Dermis microvascular lymphatic vessel endothelial cell (primary cell): ENCODE results near the gene SLC26A5. TPM values are rescaled to one million over a fixed set of nuclear protein-coding genes. Genes with fewer than 3 reads are reported as not detected.
"Not testable (repeated sequence)": the region's sequence is repeated elsewhere in the genome, so short reads cannot be mapped to it uniquely, and the experiment has no call there.

Experiments
- DNase-seq, 2 donors: peaks; one replicate each; pipeline versions ENCODE4 v3.0.0 to v3.0.0-alpha.2; 2010; ENCODE audit warnings: low read depth in 2 of 2
- total RNA-seq: library from RNA; depleted of rRNA; stranded (reverse); fragments of >200 nt; gene quantifications from 2 replicates; pipeline ENCODE4 v1.2.1, GENCODE V29; 2014

Gene SLC26A5, protein sequence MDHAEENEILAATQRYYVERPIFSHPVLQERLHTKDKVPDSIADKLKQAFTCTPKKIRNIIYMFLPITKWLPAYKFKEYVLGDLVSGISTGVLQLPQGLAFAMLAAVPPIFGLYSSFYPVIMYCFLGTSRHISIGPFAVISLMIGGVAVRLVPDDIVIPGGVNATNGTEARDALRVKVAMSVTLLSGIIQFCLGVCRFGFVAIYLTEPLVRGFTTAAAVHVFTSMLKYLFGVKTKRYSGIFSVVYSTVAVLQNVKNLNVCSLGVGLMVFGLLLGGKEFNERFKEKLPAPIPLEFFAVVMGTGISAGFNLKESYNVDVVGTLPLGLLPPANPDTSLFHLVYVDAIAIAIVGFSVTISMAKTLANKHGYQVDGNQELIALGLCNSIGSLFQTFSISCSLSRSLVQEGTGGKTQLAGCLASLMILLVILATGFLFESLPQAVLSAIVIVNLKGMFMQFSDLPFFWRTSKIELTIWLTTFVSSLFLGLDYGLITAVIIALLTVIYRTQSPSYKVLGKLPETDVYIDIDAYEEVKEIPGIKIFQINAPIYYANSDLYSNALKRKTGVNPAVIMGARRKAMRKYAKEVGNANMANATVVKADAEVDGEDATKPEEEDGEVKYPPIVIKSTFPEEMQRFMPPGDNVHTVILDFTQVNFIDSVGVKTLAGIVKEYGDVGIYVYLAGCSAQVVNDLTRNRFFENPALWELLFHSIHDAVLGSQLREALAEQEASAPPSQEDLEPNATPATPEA
- total RNA-seq: 0.64 and 1.0 TPM in 2 replicates

DNA sequence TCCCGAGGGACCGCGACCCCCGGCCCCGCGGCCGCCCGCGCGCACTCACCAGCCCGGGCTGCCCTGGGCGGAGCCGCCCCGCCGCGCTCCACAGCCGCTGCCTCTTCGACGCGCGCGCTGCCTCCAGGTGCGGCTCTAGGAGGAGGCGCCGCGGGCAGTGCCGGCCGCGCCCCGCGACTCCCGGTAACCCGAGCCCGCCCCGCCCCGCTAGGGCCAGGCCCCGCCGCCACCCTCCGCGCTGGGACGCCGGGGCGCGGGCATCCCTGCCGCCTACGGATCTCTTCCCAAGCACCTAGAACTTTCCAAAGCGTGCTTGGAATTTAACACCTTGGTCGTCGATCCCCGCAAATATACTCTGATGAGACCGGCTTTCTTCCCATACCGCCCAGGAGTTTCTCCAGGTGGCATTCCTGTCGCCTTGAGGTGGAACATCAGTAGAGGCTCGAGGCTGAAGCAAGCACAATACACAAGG lies at the start of gene SLC26A5:
Gene SLC26A5 (minus strand): TSS at position 159 of the 472 bp plus-strand sequence. CDS start 24,693 bp downstream, outside the sequence.
- peak in 1 of 2 donors; percentile 22 for DNase-seq

DNA sequence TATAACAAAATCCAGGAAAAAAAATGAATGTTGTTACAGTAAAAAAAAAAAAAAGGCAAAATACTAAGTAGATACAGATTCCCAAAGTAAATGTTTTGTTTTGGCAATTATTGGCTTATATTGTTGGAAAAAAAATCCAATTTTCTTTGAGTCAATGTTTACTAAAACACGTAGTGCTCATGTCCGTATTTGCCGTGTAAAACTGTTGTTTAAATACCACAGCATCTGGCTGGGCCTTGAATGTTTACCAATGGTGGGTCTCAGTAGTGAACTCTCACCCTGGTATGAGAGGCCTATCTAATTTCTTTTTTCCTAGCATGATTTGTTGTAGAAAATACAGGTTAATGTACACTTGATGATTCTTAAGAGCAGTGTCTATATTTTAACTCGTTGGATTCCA lies 41.4 kb upstream of the SLC26A5 start:
- no peak for DNase-seq

DNA sequence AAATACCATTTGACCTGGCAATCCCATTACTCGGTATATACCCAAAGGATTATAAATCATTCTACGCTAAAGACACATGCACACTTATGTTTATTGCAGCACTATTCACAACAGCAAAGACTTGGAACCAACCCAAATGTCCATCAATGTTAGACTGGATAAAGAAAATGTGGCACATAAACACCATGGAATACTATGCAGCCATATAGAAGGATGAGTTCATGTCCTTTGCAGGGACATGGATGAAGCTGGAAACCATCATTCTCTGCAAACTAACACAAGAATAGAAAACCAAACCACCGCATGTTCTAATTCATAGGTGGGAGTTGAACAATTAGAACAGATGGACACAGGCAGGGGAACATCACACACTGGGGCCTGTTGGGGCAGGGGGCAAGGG lies 40.9 kb upstream of the SLC26A5 start:
- DNase-seq: not testable (repeated sequence)

DNA sequence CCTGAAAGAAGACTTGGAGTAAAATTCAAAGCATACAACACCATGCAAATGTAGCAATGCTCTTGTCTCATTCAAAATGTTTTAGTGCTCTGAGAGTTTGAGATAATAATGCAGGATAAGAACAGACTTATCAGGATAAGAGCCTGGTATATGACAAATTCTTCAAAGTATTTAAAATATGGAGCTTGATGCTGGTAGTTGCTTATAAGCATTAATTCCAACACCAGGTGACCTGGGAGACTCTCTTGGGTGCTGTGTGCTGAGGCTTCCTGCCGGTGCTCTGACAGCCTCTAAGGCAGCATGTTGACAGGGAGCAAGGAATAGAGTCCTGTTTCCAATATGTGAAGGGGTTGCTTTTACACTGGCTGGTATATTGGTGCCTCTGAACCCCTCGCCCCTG lies 34.8 kb upstream of the SLC26A5 start:
- no peak for DNase-seq

DNA sequence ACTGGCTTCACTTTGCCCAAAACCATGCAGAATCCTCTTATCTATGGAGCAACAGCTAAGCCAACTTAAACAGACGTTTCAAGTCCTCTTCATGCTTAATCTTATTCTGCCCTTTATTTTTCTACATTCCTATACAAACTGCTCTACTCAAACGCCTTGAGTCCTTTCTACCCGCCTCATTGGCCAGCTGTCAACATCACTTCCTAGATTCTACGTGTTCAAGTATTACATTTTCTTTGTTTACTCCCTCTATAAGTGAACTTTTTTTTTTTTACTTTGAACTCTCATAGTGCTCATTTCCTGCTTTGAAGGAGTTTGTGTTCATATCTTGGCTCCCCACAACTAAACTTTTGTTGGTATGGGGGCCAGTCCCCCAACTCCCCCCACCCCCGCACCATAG lies 28.9 kb upstream of the SLC26A5 start:
- DNase-seq: no peak

DNA sequence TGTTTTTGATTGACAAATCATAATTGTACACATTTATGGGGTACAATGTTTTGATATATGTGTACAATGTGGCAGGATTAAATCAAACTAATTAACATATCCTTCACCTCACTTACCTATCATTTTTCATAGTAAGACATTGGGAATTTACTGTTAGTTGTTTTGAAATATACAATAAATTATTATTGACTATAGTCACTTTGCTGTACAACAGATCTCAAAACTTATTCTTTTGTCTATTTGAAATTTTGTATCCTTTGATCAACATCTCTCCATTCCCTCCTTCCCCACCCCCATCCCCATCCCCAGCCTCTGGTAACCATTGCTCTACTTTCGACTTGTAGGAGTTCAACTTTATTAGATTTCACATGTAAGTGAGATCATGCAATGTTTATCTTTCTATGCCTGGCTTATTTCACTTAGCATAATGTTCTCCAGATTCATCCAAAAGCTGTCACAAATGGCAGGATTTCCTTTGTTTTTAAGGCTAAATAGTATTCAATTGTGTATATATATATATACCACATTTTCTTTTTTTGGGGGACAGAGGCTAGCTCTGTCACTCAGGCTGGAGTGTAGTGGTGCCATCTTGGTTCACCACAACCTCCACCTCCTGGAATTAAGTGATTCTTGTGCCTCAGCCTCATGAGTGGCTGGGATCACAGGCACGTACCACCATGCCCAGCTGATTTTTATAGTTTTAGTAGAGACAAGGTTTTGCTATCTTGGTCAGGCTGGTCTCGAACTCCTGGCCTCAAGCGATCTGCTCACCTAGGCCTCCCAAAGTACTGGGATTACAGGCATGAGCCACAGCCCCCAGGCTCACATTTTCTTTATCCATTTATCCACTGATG lies 23.3 kb upstream of the SLC26A5 start:
- DNase-seq: no peak

DNA sequence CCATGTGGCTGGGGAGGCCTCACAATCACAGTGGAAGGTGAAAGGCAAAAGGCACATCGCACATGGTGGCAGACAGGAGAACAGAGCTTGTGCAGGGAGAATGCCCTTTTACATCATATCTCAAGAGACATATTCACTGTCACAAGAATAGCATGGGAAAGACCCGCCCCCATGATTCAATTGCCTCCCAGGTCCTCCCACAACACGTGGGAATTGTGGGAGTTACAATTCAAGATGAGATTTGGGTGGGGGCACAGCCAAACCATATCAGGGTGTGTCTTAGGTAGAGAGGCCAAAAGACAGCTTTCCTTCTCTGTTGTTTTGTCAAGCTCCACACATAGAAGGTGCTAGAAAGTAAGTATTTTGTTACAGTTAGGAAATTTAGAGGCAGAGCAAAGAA lies 20.8 kb upstream of the SLC26A5 start:
- no peak for DNase-seq

DNA sequence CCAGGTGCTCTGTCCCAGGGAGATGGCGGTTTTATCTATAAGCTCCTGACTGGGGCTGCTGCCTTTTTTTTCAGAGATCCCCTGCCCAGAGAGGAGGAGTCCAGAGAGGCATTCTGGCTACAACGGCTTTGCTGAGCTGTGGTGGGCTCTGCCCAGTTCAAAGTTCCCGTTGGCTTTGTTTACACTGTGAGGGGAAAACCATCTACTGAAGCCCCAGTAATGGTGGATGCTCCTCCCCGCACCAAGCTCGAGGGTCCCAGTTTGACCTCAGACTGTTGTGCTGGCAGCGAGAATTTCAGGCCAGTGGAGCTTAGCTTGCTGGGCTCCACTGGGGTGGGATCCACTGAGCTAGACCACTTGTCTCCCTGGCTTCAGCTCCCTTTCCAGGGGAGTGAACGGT lies 16.4 kb upstream of the SLC26A5 start:
- DNase-seq: no peak

DNA sequence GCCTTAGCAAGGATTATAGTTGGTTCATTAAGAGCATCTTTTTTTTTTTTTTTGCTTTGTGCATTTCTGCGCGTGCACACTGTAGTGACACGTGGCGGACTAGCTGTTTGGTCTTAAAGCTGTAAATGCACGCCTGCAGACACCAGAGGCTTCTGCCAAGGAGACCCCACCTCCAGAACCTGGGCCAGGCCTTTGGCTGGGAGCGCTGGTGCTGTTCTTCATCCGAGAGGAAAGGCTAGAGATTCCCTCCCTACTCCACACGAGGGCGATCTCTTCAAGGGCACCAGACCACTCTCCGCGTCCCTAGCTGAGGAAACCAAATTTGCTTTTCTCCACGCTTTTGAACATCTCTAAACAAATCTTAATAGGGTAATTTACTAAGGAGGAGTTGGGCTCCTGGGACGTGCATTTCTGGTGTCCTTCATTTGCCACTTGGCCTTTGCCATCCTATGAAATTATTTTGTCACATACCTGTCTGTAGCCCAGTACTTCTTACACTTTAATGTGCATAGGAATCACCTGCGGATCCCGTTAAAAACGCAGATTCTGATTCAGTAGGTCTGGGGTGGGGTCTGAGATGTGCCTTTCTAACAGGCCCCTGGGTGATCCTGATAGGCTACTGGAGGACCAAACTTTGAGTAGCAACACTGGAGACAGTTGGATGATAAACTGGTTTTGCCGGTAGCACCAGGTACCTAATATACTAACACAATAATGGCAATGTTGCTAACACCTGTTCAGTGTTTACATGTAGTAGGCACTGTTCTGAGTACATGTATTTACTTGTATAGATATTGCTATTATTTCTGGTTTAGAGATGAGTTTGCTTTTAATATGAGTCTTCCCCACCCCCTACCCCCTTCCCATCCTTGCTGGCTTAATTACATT lies 1.3 kb upstream of the SLC26A5 start:
- DNase-seq: peak; percentile 32 to 66

DNA sequence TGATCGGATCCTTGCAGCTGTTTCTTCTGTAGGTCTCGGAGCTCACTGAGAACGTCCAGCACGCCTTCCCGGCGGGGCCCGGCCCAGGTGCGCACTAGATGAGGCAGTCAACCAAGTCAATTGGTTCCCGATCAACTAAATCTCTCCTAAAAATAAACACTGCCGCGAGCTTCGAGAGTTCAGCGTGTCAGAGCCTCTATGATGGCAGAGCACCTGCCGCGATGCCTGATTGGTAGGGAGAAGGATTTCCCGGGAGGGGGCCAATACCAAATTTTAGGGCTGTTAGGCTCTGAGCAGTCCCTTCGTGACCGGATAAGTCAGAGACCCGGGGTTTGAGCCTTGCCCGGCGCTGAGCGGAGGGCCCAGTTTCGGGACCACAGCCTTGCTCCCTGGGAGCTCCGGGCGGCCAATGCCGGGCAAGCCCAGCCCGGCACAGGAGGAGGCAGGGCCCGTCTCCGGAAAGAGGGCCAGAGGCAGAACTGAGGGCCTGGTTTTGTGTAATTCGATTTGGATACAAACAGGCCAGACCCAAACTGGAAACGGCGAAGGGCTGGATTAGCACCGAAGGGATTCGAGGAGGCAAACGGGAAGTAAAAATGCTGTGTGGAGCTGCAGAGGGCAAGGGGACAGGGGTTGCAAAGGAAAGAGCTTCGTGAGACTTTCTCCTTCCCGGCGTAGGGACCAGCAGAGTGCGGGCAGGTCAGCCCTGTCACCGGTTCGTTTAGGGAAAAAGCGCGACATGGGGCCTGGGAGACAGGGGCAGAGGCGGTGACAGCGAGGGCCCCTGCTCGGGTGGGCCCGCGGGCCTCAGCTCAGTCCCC lies 569 bp downstream of the SLC26A5 start:
- no peak for DNase-seq

DNA sequence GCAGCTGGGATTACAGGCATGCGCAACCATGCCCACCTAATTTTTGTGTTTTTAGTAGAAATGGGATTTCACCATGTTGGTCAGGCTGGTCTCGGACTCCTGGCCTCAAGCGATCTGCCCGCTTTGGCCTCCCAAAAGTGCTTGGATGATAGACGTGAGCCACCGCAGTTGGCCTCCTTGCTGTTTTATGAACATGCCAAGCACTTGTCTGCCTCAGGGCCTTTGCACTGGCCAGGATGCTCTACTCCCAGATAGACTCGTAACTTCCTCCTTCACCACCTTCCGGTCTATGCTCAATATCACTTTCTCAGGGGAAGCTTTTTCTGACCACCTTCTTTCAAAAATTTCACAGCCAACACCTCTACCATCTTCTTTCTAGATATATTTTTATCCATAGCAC lies 6.3 kb downstream of the SLC26A5 start:
- no peak for DNase-seq

DNA sequence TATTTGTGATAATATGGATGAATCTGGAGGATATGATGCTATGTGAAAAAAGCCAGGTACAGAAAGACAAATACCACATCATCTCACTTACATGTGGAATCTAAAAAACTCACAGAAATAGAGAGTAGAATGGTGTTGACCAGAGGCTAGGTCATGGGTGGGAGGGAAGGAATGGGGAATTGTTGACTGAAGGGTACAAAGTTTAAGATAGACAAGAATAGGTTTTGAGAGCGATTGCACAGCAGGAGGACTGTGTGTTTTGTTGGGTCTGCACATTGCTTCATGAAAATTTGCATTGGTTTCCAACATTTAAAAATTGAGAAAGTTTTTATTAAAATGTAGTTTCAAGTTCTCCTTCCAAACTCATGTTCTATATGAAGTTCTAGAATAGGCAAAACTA lies 8.4 kb downstream of the SLC26A5 start:
- no peak for DNase-seq

DNA sequence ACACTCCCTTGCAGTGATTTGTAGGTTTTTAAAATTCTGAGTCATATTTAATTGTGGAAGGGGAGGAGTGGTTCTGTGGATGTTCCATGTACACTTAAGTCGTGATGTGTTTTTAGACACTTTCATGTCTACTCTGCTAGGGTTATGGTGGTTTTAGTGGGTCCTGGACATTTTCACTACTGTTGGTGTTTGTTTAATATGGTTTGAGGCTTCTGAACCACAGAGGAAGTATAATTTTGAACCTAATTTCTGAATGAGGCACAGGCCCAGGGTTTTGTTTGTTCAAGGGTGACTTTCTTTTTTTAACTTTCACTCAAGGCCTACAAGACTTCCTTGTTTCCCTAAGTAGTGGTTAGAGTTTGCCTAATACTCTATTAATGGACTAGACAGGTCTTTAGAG lies 13.3 kb downstream of the SLC26A5 start:
- no peak for DNase-seq

DNA sequence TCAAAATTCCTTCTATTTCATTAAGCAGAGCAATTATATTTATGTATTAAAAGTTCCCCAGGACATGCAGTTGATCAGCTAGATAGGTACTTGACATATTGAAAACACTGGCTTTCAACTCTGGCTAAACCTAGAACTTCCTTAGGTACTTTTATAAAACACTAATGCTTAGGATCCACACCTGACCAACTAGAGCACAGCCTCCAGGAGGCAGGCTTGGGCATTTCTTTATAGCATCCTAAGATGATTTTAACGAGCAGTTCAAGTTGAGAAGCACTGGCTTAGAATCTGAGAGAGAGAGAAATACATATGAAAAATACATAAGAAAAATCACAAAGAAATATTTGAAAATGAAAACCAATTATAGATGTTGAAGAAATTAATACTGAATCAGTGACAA lies 20.8 kb downstream of the SLC26A5 start:
- DNase-seq: no peak

DNA sequence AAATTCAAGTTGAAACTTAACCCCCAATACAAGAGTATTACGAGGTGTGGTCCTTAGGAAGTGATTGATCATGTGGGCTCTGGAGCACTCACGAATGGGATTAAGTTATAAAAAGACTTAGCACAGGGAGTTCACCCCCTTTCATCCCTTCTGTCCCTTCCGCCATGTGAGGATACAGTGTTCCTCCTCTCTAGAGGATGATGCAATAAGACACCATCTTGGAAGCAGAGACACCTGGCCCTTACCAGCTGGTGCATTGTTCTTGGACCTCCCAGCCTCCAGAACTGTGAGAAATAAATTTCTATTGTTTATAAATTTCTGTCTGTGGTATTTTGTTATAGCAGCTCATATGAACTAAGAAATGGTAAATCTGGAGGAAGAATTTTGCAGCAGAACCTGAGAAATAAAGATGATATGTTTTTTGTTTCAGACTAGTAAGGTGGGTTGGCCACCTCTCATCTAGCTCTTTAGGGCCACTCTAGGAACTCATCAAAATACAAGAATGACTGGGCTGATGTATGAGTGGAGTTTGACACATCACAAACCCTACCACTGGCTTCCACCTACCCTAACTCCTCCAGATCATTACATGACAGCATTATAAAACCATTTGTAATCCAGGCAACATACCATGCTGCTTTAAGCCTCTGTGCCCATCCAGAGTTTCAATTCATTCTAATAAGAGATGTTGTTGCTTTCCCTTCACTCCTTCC lies 22.4 kb downstream of the SLC26A5 start:
- no peak for DNase-seq

DNA sequence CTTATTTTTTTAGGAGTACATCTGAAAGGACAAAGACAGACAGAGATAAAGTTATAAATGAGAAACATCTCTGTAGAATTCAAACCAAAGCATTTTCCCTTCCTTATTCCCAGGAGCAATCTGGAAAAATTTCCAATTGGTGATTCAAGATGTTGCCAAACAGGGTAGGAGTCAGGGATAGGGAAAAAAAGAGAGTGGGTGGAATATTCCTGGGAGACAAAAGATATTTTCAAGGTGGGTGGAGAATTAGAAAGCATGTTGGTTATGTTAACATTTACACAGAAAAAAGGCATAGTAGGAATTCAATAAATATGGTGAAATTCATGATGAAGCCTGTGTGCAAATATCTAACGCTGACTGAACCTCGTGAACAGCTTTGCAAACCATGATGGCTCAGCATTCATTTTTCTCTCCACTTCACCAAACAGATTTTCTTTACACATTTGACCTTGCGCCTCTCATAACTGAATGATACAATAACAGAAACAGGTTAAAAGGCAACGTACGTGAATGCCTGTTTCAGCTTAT lies 25.1 kb downstream of the SLC26A5 start:
- DNase-seq: no peak

DNA sequence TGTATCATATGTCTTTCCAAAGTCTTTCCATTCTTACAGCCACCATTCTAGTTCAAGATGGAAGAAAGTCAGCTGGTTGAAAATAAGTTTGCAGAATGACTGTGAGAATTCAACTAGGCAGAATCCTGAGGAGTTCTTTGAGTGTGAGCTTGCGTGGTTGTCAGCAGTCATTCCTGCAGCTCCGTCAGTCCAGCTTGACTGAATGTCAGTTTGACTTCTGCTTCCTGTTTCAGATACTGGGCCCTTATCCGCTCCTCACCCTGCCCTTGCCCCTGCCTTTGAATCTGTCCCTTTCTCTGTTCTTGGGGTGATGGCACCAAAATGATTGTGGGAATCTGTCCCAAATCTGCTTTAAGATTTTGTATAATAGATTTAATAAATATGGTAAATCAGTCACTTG lies 27.8 kb downstream of the SLC26A5 start:
- DNase-seq: no peak

DNA sequence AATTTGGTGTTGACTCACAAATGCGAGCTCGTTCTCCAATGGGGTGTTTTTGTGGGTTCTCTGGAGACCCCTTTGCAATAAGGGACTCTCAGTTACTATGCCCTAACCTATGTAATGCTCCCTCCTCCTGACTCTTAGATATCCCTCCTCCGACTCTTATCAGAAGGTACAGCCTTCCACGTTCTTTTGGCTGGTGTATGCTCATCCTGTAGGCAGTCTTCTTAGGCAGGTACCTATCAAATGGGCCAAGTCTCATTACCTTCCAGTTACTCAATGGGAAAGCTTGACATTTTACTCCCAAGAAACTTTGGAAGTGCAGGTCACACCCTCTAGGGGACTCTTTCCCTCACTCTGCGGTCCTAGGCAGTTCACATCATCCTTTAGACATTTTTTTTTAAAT lies 32.6 kb downstream of the SLC26A5 start:
- DNase-seq: no peak

DNA sequence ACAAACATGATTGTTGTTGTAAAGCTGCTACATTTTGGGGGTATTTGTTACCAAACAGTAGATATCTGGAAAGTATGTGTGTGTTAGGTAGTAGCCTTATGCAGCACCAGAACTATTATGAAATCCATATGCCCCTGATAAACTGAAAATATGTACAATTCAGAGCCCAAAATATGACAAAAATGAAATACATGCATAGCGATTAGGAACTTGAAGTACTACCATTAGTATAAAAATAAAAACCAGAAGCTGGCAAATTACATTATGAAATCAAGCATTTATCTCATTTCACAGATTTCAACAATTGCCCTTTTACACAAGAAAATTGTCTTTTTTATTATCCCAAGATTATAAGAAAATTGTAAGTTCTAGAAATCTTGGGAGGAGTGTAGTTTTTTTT lies 33.9 kb downstream of the SLC26A5 start:
- no peak for DNase-seq
